K562 (cell line): ENCODE data around the gene PDPK1. TPM values are rescaled to one million over a fixed set of nuclear protein-coding genes. Genes with fewer than 3 reads are reported as not detected.

Experiments used
- BRCA1 ChIP-seq, 2 experiments: fragments of 450-650 bp in 1 of 2; sonication (generic) in 1 of 2; formaldehyde crosslinking in 1 of 2; IDR thresholded peaks; 2 replicates each; pipeline versions ENCODE4 v1.5.0 to v1.6.1; 2017 to 2020; ENCODE audit warnings: mild to moderate bottlenecking in 1 of 2, missing genetic modification reagents in 1 of 2
- CC2D1A ChIP-seq: fragments of 450-650 bp; IDR thresholded peaks from 2 replicates; pipeline ENCODE4 v1.6.1; 2017; ENCODE audit warnings: mild to moderate bottlenecking
- CLOCK ChIP-seq: fragments of 250-450 bp; sonication (Bioruptor Pico); IDR thresholded peaks from 2 replicates; pipeline ENCODE4 v1.4.0; 2020; ENCODE audit warnings: mild to moderate bottlenecking, moderate library complexity, borderline replicate concordance
- NCOR1 ChIP-seq: fragments of 450-650 bp; IDR thresholded peaks from 2 replicates; pipeline ENCODE4 v1.6.1; 2016; ENCODE audit warnings: mild to moderate bottlenecking, moderate library complexity
- PRDM10 ChIP-seq: fragments of 450-650 bp; IDR thresholded peaks from 2 replicates; pipeline ENCODE4 v1.6.1; 2018; ENCODE audit not compliant: partially characterized antibody
- SNRNP70 ChIP-seq: fragments of 200-400 bp; formaldehyde crosslinking; optimal IDR thresholded peaks from 2 replicates; pipeline ENCODE3; 2017; ENCODE audit warnings: low read depth, low read length
- THRAP3 ChIP-seq: fragments of 450-650 bp; IDR thresholded peaks from 2 replicates; pipeline ENCODE4 v1.6.1; 2016; ENCODE audit warnings: mild to moderate bottlenecking, inconsistent platforms, borderline replicate concordance
- XRCC4 ChIP-seq: IDR thresholded peaks from one replicate; pipeline ENCODE4 v1.6.1; 2011; ENCODE audit not compliant: insufficient read depth, insufficient read length; ENCODE audit errors: extremely low read depth
- ZFP30 ChIP-seq: fragments of 250-450 bp; sonication (Bioruptor Pico); IDR thresholded peaks from 2 replicates; pipeline ENCODE4 v1.8.0; 2022; ENCODE audit warnings: moderate library complexity, mild to moderate bottlenecking, inconsistent platforms, borderline replicate concordance
- ZFPM2 ChIP-seq: fragments of 250-450 bp; sonication (Bioruptor Pico); IDR thresholded peaks from 2 replicates; pipeline ENCODE4 v1.5.1; 2022; ENCODE audit warnings: mild to moderate bottlenecking
- ZNF407 ChIP-seq: fragments of 450-650 bp; IDR thresholded peaks from 2 replicates; pipeline ENCODE4 v1.6.1; 2016; ENCODE audit warnings: low read depth
- ZNF444 ChIP-seq: fragments of 250-450 bp; sonication (Bioruptor Pico); IDR thresholded peaks from 2 replicates; pipeline ENCODE4 v1.4.0; 2020; ENCODE audit warnings: mild to moderate bottlenecking, moderate library complexity
- polyA plus RNA-seq, 8 experiments: library from polyadenylated mRNA; depleted of rRNA in 4 of 8; stranded (reverse) in 5 of 8; unstranded in 3 of 8; fragments of >200 nt; fragmentation: Nextera tagmentation in 2 of 8; fragmentation: Illumina TruSeq in 1 of 8; extraction: Ambion mirVana in 2 of 8; extraction: Trizol in 1 of 8; gene quantifications; 2 replicates each; pipeline versions ENCODE4 v1.2.1 to v1.2.3, GENCODE V29; 2011 to 2014; ENCODE audit warnings: inconsistent platforms in 1 of 8, missing spikeins in 1 of 8
- total RNA-seq, 7 experiments: library from RNA; depleted of rRNA in 6 of 7; stranded (reverse); fragments of >200 nt in 6 of 7; fragmentation: Illumina TruSeq in 2 of 7; extraction: Trizol in 2 of 7; gene quantifications; 2 replicates each; pipeline versions ENCODE4 v1.2.1 to v1.2.3, GENCODE V29; 2011 to 2021; ENCODE audit warnings: low replicate concordance in 1 of 7

Gene PDPK1
- total and polyA plus RNA-seq, 9 of the 15 experiments (the other 6 are each of a cell fraction or from before 2014, with no cell fraction given) = 4.0 to 37.2 (median 18.7) TPM

GRCh38 chr16:2500918-2501750, 36.7 kb upstream of the PDPK1 start (continued):
- TF ChIP-seq ZNF407 = no peak
- TF ChIP-seq ZFPM2 (CRISPR knock-in tag) = no peak
- TF ChIP-seq ZFP30 (CRISPR knock-in tag) = no peak
- TF ChIP-seq PRDM10 = peak; percentile 50
- TF ChIP-seq XRCC4 = no peak
- no peak for TF ChIP-seq ZNF444 (CRISPR knock-in tag)
- no peak for TF ChIP-seq CLOCK
- no peak for TF ChIP-seq SNRNP70
- TF ChIP-seq CC2D1A = peak; percentile 58; the same call in 1 of the 2 replicates
- TF ChIP-seq THRAP3 = no peak
- no peak for TF ChIP-seq BRCA1 (IDR thresholded peaks at IDR 0.05)
- no peak for TF ChIP-seq BRCA1 (CRISPR knock-in tag; IDR thresholded peaks at IDR 0.05)
- TF ChIP-seq NCOR1 = no peak
